Type B pancreatic cell (in vitro differentiated cells): Measurements from ENCODE around the gene SKIDA1. TPM values are rescaled to one million over a fixed set of nuclear protein-coding genes. Genes with fewer than 3 reads are reported as not detected.

Experiments
- DNase-seq: peaks from one replicate; pipeline ENCODE4 v3.0.0; 2021; ENCODE audit warnings: mixed read lengths; ENCODE audit not compliant: unreplicated experiment; ENCODE audit errors: extremely low spot score
- H3K27ac Mint-ChIP-seq: 2 replicates; pipeline ENCODE4 v1.8.0; 2021; ENCODE audit warnings: mild to moderate bottlenecking, mixed read lengths
- H3K27me3 Mint-ChIP-seq: 2 replicates; pipeline ENCODE4 v1.8.0; 2021; ENCODE audit warnings: mixed read lengths
- H3K36me3 Mint-ChIP-seq: 2 replicates; pipeline ENCODE4 v1.8.0; 2021; ENCODE audit warnings: mixed read lengths
- H3K4me1 Mint-ChIP-seq: one replicate; pipeline ENCODE4 v1.8.0; 2021; ENCODE audit warnings: mixed read lengths; ENCODE audit not compliant: unreplicated experiment
- H3K4me3 Mint-ChIP-seq: 2 replicates; pipeline ENCODE4 v1.8.0; 2021; ENCODE audit warnings: mild to moderate bottlenecking, mixed read lengths
- H3K9me3 Mint-ChIP-seq: 2 replicates; pipeline ENCODE4 v1.8.0; 2021; ENCODE audit warnings: mixed read lengths
- total RNA-seq: library from RNA; stranded (reverse); gene quantifications from 2 replicates; pipeline ENCODE4 v1.2.1, GENCODE V29; 2021; ENCODE audit warnings: low replicate concordance
- TF ChIP-seq, protein P1 (sequence below): fragments of 200-600 bp; sonication (generic); conservative IDR thresholded peaks from 2 replicates; pipeline ENCODE4 v1.5.0; 2021; ENCODE audit warnings: antibody characterized with exemption, mild to moderate bottlenecking

The SKIDA1 gene
- total RNA-seq, 1 donor from 2014 or later = 24.3 TPM

GRCh38 chr10:21530641-21531040 is 5.2 kb upstream of the SKIDA1 start:
- Mint-ChIP-seq H3K4me1 (peaks cover 29% of the 10 kb centered on the region), H3K9me3 (no peaks in the 10 kb centered on the region), H3K27ac (no peak overlapping the region), H3K36me3 (peaks cover 3% of the 10 kb centered on the region), H3K4me3 (no peak overlapping the region), H3K27me3 (peaks cover 3% of the 10 kb centered on the region)
- no peak for DNase-seq
- TF ChIP-seq, protein P1, sequence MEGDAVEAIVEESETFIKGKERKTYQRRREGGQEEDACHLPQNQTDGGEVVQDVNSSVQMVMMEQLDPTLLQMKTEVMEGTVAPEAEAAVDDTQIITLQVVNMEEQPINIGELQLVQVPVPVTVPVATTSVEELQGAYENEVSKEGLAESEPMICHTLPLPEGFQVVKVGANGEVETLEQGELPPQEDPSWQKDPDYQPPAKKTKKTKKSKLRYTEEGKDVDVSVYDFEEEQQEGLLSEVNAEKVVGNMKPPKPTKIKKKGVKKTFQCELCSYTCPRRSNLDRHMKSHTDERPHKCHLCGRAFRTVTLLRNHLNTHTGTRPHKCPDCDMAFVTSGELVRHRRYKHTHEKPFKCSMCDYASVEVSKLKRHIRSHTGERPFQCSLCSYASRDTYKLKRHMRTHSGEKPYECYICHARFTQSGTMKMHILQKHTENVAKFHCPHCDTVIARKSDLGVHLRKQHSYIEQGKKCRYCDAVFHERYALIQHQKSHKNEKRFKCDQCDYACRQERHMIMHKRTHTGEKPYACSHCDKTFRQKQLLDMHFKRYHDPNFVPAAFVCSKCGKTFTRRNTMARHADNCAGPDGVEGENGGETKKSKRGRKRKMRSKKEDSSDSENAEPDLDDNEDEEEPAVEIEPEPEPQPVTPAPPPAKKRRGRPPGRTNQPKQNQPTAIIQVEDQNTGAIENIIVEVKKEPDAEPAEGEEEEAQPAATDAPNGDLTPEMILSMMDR = no peak

DNA sequence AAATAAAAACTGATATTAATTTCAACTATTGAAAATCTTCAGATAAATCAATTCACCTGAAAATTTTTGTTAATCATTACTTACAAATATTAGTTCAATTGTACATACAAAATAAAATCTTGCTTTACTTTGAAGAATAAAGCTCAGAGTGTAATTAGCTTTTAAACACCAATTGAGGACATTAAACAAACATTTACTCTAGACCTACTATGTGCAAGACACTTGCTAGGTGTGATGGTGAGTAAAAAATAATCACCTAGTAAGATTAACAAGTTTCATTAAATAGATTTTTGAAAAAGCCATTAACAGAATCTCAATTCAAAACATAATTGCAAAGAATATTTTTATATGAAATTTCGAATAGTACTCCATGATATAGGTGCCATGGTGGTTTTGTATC is 4.7 kb upstream of the SKIDA1 start:
- Mint-ChIP-seq H3K4me3 (no peak overlapping the region), H3K27me3 (peaks cover 7% of the 10 kb centered on the region), H3K27ac (no peak overlapping the region), H3K4me1 (peaks cover 25% of the 10 kb centered on the region), H3K9me3 (no peaks in the 10 kb centered on the region), H3K36me3 (no peaks in the 10 kb centered on the region)
- TF ChIP-seq, protein P1 = no peak
- DNase-seq = no peak

DNA sequence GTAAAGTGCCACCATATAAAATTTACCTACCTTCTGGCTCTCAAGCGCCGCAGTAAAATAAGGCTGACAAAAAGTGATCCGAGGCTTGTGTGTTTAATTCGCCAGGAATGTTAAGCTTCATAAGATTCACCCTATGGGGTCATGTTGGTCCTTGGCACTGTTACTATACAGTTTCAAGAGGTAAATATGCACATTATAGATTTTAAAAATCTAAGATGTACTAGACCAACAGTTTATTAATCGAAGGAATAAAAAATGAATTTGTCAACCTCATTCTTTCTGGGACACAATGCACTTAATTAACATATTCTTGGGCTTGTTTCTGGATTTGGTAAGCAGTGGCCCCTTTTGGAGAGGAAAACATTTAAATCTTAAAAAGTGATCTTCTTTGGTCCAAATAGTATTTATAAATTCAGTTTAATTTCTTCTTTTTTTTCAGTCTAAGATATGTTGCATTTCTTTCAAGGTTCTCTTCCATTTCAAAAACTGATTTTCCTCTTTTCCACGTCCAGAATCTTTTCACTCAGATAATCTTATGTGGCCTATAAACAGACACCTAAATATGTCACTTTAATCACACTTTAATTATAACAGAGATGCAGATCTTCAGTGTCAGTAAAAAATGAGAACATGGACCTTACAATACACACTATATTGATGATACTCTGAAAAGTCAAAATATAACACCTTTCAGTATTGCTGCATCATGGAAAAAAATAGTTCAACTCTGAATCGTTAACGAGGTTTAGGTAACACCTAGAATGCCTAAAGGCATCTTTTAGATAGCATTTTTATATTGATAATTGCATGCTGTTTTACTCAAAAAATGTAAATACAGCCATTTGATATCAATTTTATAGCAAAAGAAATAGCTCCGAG is 3.8 kb upstream of the SKIDA1 start:
- TF ChIP-seq, protein P1 = no peak
- peak overlapping the region; percentile 92 for H3K4me3 Mint-ChIP-seq
- H3K9me3 Mint-ChIP-seq = no peaks in the 10 kb centered on the region
- peak overlapping the region; percentile 96 for H3K27ac Mint-ChIP-seq
- peaks cover 7% of the 10 kb centered on the region for H3K27me3 Mint-ChIP-seq
- H3K36me3 Mint-ChIP-seq = no peaks in the 10 kb centered on the region
- no peak for DNase-seq
- H3K4me1 Mint-ChIP-seq = peaks cover 25% of the 10 kb centered on the region

GRCh38 chr10:21528236-21529031 is 3.0 kb upstream of the SKIDA1 start:
- Mint-ChIP-seq H3K9me3 (no peaks in the 10 kb centered on the region), H3K27me3 (peaks cover 7% of the 10 kb centered on the region), H3K4me3 (peak overlapping the region; percentile 92), H3K4me1 (peaks cover 31% of the 10 kb centered on the region), H3K36me3 (no peaks in the 10 kb centered on the region), H3K27ac (peak overlapping the region; percentile 96)
- DNase-seq = no peak
- TF ChIP-seq, protein P1 = no peak

DNA sequence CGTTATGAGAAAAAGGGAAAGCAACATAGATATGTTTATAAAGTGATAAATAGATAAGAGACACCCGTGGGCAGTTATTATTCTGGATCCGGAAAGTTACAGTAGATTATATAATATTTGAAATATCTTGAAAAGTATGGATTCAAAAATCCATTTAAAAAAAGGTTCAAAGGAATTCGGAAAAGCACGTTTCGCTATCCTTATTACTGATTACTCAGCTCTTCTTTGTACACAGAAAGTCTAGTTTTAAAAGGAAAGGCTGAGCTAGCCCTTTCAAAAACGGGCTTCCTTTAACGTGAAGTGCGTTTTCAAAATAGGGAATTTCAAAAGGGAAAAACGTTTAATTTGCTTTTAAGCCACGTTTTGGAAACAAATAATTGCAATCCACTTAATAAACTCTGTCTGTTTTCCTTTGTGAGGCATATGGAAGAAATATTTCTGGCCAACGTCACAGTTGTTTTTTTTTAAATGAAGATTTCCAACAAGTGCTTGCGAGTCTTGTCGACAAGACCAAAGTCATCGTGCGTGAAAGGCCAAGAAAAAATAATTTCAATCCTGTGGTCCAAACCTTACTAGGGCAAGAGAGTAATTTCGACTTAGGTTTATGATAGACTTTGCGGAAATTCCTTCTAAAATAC is 2.2 kb upstream of the SKIDA1 start:
- Mint-ChIP-seq H3K27me3 (peaks cover 7% of the 10 kb centered on the region), H3K4me3 (peak overlapping the region; percentile 92), H3K36me3 (no peaks in the 10 kb centered on the region), H3K9me3 (no peaks in the 10 kb centered on the region), H3K4me1 (peaks cover 35% of the 10 kb centered on the region), H3K27ac (peak overlapping the region; percentile 96)
- no peak for DNase-seq
- TF ChIP-seq, protein P1 = no peak
